Sigmoid colon (tissue), 7 donors: ENCODE results near the gene MYT1. TPM values are rescaled to one million over a fixed set of nuclear protein-coding genes. Genes with fewer than 3 reads are reported as not detected.
"Not testable (repeated sequence)": the region's sequence is repeated elsewhere in the genome, so short reads cannot be mapped to it uniquely, and the experiment has no call there.

Source experiments
- DNase-seq: peaks from one replicate; pipeline ENCODE4 v3.0.0-alpha.2; 2019
- H3K27ac ChIP-seq, 4 donors: fragments of 200-600 bp; sonication (generic); one replicate each; pipeline ENCODE4 v1.5.1; 2016 to 2019; ENCODE audit warnings: mild to moderate bottlenecking in 1 of 4
- H3K27me3 ChIP-seq, 3 donors: fragments of 200-600 bp; sonication (generic); one replicate each; pipeline ENCODE4 v1.5.1; 2019; ENCODE audit warnings: mild to moderate bottlenecking in 1 of 3
- H3K36me3 ChIP-seq, 4 donors: fragments of 200-600 bp; sonication (generic); one replicate each; pipeline ENCODE4 v1.5.1; 2016 to 2019
- H3K4me1 ChIP-seq, 4 donors: fragments of 200-600 bp; sonication (generic); one replicate each; pipeline ENCODE4 v1.5.1; 2017 to 2019
- H3K4me3 ChIP-seq, 4 donors: fragments of 200-600 bp; sonication (generic); one replicate each; pipeline ENCODE4 v1.5.1; 2017 to 2019; ENCODE audit warnings: mild to moderate bottlenecking in 2 of 4, moderate library complexity in 1 of 4
- H3K9me3 ChIP-seq, 4 donors: fragments of 200-600 bp in 3 of 4; sonication (generic) in 3 of 4; one replicate each; pipeline versions ENCODE4 v1.5.1 to v1.6.1; 2013 to 2019
- EP300 ChIP-seq, 4 donors: sonication (generic); formaldehyde crosslinking; IDR thresholded peaks; one replicate each; pipeline ENCODE4 v1.6.1; 2017; ENCODE audit warnings: antibody characterized with exemption in 4 of 4
- POLR2A ChIP-seq, 2 donors: fragments of 450-650 bp; IDR thresholded peaks; one replicate each; pipeline ENCODE4 v1.6.1; 2016; ENCODE audit warnings: antibody characterized with exemption in 2 of 2, mild to moderate bottlenecking in 2 of 2, moderate library complexity in 2 of 2
- POLR2AphosphoS5 ChIP-seq, 4 donors: sonication (generic); formaldehyde crosslinking; IDR thresholded peaks; one replicate each; pipeline ENCODE4 v1.6.1; 2017; ENCODE audit warnings: antibody characterized with exemption in 4 of 4
- WGBS, 2 donors: extraction: QIAGEN DNeasy Blood & Tissue Kit; methylation state at CpG; one replicate each; pipeline ENCODE4 v1.1.7; 2013; 5-methylcytosine and 5-hydroxymethylcytosine counted together
- intact Hi-C: fragments of 100-400 bp; cut with DNase I; formaldehyde crosslinking; loops from one replicate; pipeline ENCODE4 v1.15.1; 2023
- polyA plus RNA-seq, 3 donors: library from polyadenylated mRNA; stranded (reverse); fragments of 200-250 nt; gene quantifications; one replicate each; pipeline ENCODE4 v1.2.3, GENCODE V29; 2013
- total RNA-seq, 4 donors: library from RNA; depleted of rRNA; stranded (reverse); fragments of >200 nt; gene quantifications; one replicate each; pipeline ENCODE4 v1.1.0, GENCODE V29; 2016
- TF ChIP-seq, protein P1 (sequence below), 4 experiments: fragments of 450-650 bp in 3 of 4; fragments of 200-600 bp in 1 of 4; IDR thresholded peaks; one replicate each; pipeline ENCODE4 v1.5.1; 2016 to 2019; ENCODE audit warnings: antibody characterized with exemption in 4 of 4, mild to moderate bottlenecking in 3 of 4, moderate library complexity in 2 of 4
- donor health status: healthy with polysubstance abuse.
- donor health status: Bipolar disorder and iron deficiency.
- donor health status: healthy.

MYT1 gene
- total RNA-seq (1 to 10 TPM in 1 of 4 donors, under 1 TPM in 3; under 0.01 to 1.1 (median 0.22) TPM), polyA plus RNA-seq (under 1 TPM in 1 of 3 donors, not detected in 2; 0.31 TPM)

DNA sequence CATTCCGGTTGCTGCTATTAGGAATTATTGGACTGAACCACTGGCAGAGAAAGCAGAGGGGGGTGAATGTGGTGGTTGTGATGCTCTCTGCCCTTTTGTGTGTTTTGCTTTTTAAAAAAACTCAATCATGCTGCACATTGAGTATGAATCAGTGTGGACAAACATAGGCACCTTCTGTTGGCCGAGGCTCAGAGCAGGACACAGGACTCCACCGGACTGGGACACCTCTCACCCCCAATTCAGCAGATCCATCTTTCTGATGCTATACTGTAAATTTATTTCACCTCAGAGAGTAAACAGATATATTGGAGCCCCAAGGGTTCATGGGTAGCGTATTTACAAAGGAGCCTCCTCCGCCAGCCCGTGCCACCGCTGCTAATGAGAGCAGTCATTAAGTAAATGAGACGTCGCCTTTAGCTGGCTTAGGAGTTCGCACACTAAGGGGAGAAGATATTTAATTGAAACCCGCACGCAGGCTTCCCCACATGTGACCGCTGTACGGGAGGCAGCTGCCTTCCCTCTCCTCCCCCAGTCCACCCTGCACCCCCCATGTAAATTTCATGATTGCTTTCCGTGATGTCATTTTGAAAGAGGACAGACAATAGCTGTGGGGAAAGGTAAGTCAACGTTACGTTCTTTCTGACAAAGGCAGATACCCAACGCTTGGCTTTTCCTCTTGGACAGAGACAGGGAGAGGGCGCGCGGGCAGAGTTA lies at the start of gene MYT1:
MYT1 (plus strand) TSS at position 330 of the 714 bp plus-strand sequence. CDS start 34,410 bp downstream, outside the sequence.
- 69 to 79% methylated on average over 21 of the region's 21 CpGs for WGBS, 2 donors
- Histone ChIP-seq H3K4me1 (no peaks in the 10 kb centered on the region), H3K4me3 (no peak within 1 kb of the TSS), H3K27me3 (peaks cover 14 to 90% (median 49%) of the 10 kb centered on the region in 3 donors), H3K27ac (no peak within 1 kb of the TSS), H3K9me3 (no peaks in the 10 kb centered on the region), H3K36me3 (no peaks in the 10 kb centered on the region)
- no peak for DNase-seq
- intact Hi-C loops = no loop called here
- TF ChIP-seq POLR2AphosphoS5 (IDR thresholded peaks at IDR 0.05) (no peak), EP300 (IDR thresholded peaks at IDR 0.05) (no peak), POLR2A (IDR thresholded peaks at IDR 0.05) (no peak)

- intact Hi-C loops = no loop called here
- Histone ChIP-seq H3K27me3 (no peaks in the 10 kb centered on the region), H3K4me3 (no peak overlapping the region), H3K27ac (no peak overlapping the region), H3K36me3 (no peaks in the 10 kb centered on the region), H3K9me3 (no peaks in the 10 kb centered on the region), H3K4me1 (peaks cover 0 to 4% (median 4%) of the 10 kb centered on the region in 4 donors)
- peak; percentile 45 for DNase-seq
- WGBS, 2 donors = 44 to 81% methylated on average over 14 of the region's 14 CpGs
- TF ChIP-seq, protein P1, sequence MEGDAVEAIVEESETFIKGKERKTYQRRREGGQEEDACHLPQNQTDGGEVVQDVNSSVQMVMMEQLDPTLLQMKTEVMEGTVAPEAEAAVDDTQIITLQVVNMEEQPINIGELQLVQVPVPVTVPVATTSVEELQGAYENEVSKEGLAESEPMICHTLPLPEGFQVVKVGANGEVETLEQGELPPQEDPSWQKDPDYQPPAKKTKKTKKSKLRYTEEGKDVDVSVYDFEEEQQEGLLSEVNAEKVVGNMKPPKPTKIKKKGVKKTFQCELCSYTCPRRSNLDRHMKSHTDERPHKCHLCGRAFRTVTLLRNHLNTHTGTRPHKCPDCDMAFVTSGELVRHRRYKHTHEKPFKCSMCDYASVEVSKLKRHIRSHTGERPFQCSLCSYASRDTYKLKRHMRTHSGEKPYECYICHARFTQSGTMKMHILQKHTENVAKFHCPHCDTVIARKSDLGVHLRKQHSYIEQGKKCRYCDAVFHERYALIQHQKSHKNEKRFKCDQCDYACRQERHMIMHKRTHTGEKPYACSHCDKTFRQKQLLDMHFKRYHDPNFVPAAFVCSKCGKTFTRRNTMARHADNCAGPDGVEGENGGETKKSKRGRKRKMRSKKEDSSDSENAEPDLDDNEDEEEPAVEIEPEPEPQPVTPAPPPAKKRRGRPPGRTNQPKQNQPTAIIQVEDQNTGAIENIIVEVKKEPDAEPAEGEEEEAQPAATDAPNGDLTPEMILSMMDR (IDR thresholded peaks at IDR 0.05) = no peak
Observed at GRCh38 chr20:64115171-64115911, 48.9 kb upstream of the MYT1 start.

GRCh38 chr20:64116016-64116415 lies 48.2 kb upstream of the MYT1 start:
- no peak overlapping the region for H3K4me3 ChIP-seq
- no peak for TF ChIP-seq EP300 (IDR thresholded peaks at IDR 0.05)
- TF ChIP-seq POLR2A (IDR thresholded peaks at IDR 0.05) = no peak
- no peak for TF ChIP-seq POLR2AphosphoS5 (IDR thresholded peaks at IDR 0.05)
- TF ChIP-seq, protein P1 (IDR thresholded peaks at IDR 0.05) = no peak
- H3K4me1 ChIP-seq = peaks cover 0 to 8% (median 5%) of the 10 kb centered on the region in 4 donors
- intact Hi-C loops = no loop called here
- peaks cover 0 to 5% (median 3%) of the 10 kb centered on the region in 3 donors for H3K27me3 ChIP-seq
- whole genome bisulfite sequencing, 2 donors = 71 to 86% methylated on average over 21 of the region's 21 CpGs
- no peak overlapping the region for H3K27ac ChIP-seq
- H3K36me3 ChIP-seq = no peaks in the 10 kb centered on the region
- no peaks in the 10 kb centered on the region for H3K9me3 ChIP-seq
- peak; percentile 59 for DNase-seq

DNA sequence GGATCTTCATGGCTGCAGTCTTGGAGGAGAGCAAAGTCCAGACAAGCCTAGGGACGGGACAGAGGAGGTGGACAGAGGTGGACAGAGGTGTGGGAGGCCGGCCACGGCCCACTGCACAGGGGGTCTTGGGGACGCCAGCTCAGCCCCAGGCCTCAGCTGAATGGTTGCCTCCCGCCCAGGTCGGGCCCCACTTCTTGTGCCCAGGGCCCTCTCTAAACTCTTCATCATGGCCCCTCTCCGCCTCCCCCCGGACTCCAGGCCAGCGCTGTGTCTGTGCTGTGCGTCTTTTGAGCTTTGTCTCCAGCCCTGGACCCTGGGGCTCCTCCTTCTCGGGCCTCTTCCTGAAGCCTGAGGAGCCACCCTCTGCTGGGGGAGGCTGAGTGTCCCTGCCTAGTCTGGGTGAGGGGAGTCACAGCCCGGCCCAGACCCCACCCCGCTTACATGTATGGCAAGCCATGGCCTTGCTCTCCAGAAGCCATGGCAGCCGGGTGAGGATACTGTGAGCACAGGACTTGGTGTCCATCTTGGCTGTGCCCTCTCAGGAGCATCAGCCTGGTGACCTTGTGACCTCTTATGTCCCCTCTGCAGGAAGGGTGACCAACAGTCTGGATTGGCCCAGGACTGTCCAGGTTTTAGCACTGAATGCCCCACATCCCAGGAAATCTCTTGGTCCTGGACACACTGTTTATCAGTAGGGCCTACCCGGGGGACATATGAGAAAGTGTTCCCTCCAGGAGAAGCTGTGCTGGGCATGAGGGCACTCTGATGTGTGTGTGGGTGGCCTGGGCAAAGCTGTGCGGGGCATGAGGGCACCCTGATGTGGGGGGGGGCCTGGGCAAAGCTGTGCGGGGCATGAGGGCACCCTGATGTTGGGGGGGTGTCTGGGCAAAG lies 47.5 kb upstream of the MYT1 start:
- Histone ChIP-seq H3K4me1 (peaks cover 0 to 8% (median 5%) of the 10 kb centered on the region in 4 donors), H3K9me3 (no peaks in the 10 kb centered on the region), H3K4me3 (no peak overlapping the region), H3K27me3 (peaks cover 0 to 13% (median 9%) of the 10 kb centered on the region in 3 donors), H3K36me3 (no peaks in the 10 kb centered on the region), H3K27ac (no peak overlapping the region)
- no peak for TF ChIP-seq POLR2A (IDR thresholded peaks at IDR 0.05)
- TF ChIP-seq, protein P1 (IDR thresholded peaks at IDR 0.05) = no peak
- no peak for TF ChIP-seq EP300 (IDR thresholded peaks at IDR 0.05)
- TF ChIP-seq POLR2AphosphoS5 (IDR thresholded peaks at IDR 0.05) = no peak
- 72 to 82% methylated on average over 17 of the region's 17 CpGs for WGBS, 2 donors
- DNase-seq = peak; percentile 37
- intact Hi-C loops = no loop called here

GRCh38 chr20:64117432-64117777 lies 46.8 kb upstream of the MYT1 start:
- H3K4me1 ChIP-seq, DNase-seq, H3K4me3 ChIP-seq, H3K27ac ChIP-seq, H3K9me3 ChIP-seq, H3K36me3 ChIP-seq, intact Hi-C loops: not testable (repeated sequence)
- peaks cover 0 to 16% (median 11%) of the 10 kb centered on the region in 3 donors for H3K27me3 ChIP-seq
- 54 to 72% methylated on average over 5 to 6 of the region's 6 CpGs for WGBS, 2 donors
